ENCODE measurements around the gene SLC25A46. TPM values are rescaled to one million over a fixed set of nuclear protein-coding genes. Genes with fewer than 3 reads are reported as not detected.
"Not testable (repeated sequence)": the region's sequence is repeated elsewhere in the genome, so short reads cannot be mapped to it uniquely, and the experiment has no call there.

SLC25A46 gene
- total RNA-seq, result 10 to 100 TPM; 51.6 to 71.7 (median 59.3) TPM
- 10 to 100 TPM; 25.7 to 37.7 (median 32.4) TPM for polyA plus RNA-seq

DNA sequence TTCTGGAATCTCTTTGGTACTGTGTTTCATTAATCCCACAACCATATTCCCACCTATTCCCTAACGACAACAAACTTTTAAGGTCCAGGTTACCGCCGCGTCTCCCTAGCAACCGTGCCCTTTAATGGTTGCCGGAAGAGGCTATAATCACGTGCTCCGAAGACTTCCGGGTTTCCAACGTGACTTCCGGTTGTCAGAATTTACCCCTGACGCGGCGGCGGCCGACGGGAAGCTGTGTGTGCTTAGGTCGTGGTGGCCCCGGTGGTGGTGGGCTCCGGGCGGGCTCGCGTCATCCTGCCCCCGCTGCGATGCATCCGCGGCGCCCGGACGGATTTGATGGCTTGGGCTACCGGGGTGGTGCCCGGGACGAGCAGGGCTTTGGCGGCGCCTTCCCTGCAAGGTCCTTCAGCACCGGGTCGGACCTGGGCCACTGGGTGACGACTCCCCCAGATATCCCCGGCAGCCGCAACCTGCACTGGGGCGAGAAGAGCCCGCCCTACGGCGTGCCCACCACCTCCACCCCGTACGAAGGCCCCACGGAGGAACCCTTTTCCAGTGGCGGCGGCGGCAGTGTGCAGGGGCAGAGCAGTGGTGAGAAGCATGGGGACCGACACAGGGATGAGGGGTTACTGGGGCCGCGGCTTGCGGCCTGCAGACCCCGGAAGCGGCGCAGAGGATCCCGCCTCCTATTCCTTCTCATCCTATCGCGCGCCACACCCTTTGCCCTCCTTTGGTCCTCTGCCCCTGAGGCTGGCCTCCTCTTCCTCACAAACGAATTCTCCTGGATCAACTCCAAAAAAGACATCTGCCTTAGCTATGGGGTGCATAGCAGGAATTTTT, at the start of gene SLC25A46:
SLC25A46 (plus strand) TSS at position 196 of the 840 bp plus-strand sequence; CDS start at position 309, 113 bp downstream.
- Histone ChIP-seq H3K27me3 (no peaks in the 10 kb centered on the region), H3K4me1 (peaks cover 0 to 27% (median 17%) of the 10 kb centered on the region in 4 donors), H3K36me3 (peaks cover 0 to 5% (median 0%) of the 10 kb centered on the region in 4 donors), H3K4me3 (peak within 1 kb of the TSS; percentile 85 to 94 (median 90)), H3K9me3 (no peaks in the 10 kb centered on the region), H3K27ac (peak within 1 kb of the TSS; percentile 86 to 94 (median 91))
- 0 to 1% methylated on average over 62 of the region's 62 CpGs for WGBS, 2 donors
- intact Hi-C loops (cut with DNase I), result loop anchor here (2.0 to 5.0 kb wide), 2 partner anchors 353 to 1048 kb away; partner anchors contain the start of gene WDR36
- peak; percentile 93 for DNase-seq
- TF ChIP-seq POLR2A (IDR thresholded peaks at IDR 0.05) (no peak), EP300 (IDR thresholded peaks at IDR 0.05) (no peak), POLR2AphosphoS5 (IDR thresholded peaks at IDR 0.05) (peak; percentile 49 to 86 (median 82))
- TF ChIP-seq, protein P1, sequence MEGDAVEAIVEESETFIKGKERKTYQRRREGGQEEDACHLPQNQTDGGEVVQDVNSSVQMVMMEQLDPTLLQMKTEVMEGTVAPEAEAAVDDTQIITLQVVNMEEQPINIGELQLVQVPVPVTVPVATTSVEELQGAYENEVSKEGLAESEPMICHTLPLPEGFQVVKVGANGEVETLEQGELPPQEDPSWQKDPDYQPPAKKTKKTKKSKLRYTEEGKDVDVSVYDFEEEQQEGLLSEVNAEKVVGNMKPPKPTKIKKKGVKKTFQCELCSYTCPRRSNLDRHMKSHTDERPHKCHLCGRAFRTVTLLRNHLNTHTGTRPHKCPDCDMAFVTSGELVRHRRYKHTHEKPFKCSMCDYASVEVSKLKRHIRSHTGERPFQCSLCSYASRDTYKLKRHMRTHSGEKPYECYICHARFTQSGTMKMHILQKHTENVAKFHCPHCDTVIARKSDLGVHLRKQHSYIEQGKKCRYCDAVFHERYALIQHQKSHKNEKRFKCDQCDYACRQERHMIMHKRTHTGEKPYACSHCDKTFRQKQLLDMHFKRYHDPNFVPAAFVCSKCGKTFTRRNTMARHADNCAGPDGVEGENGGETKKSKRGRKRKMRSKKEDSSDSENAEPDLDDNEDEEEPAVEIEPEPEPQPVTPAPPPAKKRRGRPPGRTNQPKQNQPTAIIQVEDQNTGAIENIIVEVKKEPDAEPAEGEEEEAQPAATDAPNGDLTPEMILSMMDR (IDR thresholded peaks at IDR 0.05), result no peak

DNA sequence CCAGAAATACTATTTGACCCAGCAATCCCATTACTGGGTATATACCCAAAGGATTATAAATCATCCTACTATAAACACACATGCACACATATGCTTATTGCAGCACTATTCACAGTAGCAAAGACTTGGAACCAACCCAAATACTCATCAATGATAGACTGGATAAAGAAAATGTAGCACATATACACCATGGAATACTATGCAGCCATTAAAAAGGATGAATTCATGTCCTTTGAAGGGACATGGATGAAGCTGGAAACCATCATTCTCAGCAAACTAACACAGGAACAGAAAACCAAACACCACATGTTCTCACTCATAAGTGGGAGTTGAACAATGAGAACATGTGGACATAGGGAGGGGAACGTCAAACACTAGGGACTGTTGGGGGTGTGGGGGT, 48.2 kb upstream of the SLC25A46 start:
- DNase-seq; H3K9me3 ChIP-seq; H3K27me3 ChIP-seq; intact Hi-C loops (cut with DNase I); H3K4me3 ChIP-seq; H3K36me3 ChIP-seq; H3K4me1 ChIP-seq; H3K27ac ChIP-seq: not testable (repeated sequence)
- WGBS, 2 donors, result 94% methylated on average over 1 of the region's 1 CpG

DNA sequence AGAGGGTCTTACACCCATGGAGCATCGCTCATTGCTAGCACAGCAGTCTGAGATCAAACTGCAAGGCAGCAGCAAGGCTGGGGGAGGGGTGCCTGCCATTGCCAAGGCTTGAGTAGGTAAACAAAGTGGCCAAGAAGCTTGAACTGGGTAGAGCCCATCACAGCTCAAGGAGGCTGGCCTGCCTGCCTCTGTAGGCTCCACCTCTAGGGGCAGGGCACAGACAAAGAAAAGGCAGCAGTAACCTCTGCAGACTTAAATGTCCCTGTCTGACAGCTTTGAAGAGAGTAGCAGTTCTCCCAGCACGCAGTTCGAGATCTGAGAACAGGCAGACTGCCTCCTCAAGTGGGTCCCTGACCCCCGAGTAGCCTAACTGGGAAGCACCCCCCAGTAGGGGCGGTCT, 46.1 kb upstream of the SLC25A46 start:
- DNase-seq, result not testable (repeated sequence)
- 76 to 81% methylated on average over 5 of the region's 5 CpGs for WGBS, 2 donors

DNA sequence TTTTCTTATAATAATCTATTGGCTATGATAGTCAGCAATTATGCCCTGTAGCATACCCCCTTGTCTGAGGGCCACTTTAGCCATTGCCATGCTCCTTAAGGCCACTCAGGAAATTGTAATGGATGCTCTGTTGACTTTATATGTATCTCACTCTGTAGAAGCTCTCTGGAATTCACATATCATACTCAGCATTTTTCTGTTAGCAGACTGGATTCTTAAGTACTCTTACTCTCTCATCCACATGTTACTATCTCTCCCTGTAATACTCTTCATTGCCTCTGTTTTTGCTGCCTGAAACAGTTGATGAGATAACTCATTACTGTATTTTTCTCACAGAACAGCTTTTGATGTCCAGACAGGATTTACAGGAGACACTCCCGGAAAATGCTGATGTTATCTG, 36.5 kb upstream of the SLC25A46 start:
- no peaks in the 10 kb centered on the region for H3K36me3 ChIP-seq
- H3K27me3 ChIP-seq, result no peaks in the 10 kb centered on the region
- TF ChIP-seq EP300 (IDR thresholded peaks at IDR 0.05) (no peak), POLR2A (IDR thresholded peaks at IDR 0.05) (no peak)
- 89 to 90% methylated on average over 1 of the region's 1 CpG for WGBS, 2 donors
- intact Hi-C loops (cut with DNase I), result no loop called here
- no peak overlapping the region for H3K4me3 ChIP-seq
- DNase-seq, result no peak
- no peaks in the 10 kb centered on the region for H3K9me3 ChIP-seq
- no peaks in the 10 kb centered on the region for H3K4me1 ChIP-seq
- H3K27ac ChIP-seq, result no peak overlapping the region

More for the DNA sequence above, 46.1 kb upstream of the SLC25A46 start:
- H3K36me3 ChIP-seq; intact Hi-C loops (cut with DNase I); H3K4me1 ChIP-seq; H3K4me3 ChIP-seq; H3K27me3 ChIP-seq; H3K9me3 ChIP-seq; H3K27ac ChIP-seq: not testable (repeated sequence)

DNA sequence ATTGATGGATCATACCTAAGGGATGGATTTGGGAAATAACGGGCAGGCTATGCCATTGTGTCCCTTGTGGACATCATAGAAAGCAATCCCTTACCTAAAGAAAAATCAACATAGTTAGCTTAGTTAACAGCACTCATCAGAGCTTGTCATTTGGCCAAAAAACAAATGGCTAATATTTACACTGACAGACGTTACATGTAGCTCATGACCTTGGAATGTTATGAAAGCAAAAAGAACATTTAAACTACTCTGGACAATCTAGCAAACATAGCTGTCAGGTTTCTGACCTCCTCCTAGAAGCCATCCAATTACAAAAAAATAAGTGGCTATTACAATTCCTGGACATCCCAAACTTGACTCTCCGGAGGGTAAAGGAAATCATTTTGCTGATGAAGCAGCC, 36.1 kb upstream of the SLC25A46 start:
- Histone ChIP-seq H3K27ac (no peak overlapping the region), H3K27me3 (no peaks in the 10 kb centered on the region), H3K4me1 (no peaks in the 10 kb centered on the region), H3K4me3 (no peak overlapping the region), H3K36me3 (no peaks in the 10 kb centered on the region), H3K9me3 (no peaks in the 10 kb centered on the region)
- WGBS, 2 donors, result 54 to 67% methylated on average over 3 of the region's 3 CpGs
- no peak for DNase-seq
- intact Hi-C loops (cut with DNase I), result no loop called here
- TF ChIP-seq, protein P1 (IDR thresholded peaks at IDR 0.05), result no peak
- TF ChIP-seq POLR2A (IDR thresholded peaks at IDR 0.05) (no peak), EP300 (IDR thresholded peaks at IDR 0.05) (no peak), POLR2AphosphoS5 (IDR thresholded peaks at IDR 0.05) (no peak)

DNA sequence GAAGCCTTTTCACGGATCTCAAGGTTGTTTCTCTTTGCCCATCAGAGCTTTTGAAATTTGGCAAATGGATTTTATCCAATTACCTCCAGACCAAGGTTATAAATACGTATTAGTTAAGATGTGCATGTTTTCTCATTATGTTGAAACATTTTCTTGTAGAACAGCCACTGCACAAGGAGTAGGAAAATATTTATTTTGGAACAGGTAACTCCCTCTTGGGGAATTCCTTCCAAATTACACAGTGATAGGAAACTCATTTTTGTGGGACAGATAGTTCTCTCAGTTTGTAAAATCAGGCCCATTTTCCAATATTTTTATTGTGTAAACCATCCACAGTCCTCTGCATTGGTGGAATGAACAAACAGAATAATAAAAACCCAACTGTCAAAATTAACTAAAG, 35.3 kb upstream of the SLC25A46 start:
- 53 to 77% methylated on average over 2 of the region's 2 CpGs for WGBS, 2 donors
- Histone ChIP-seq H3K27me3 (no peaks in the 10 kb centered on the region), H3K36me3 (no peaks in the 10 kb centered on the region), H3K9me3 (no peaks in the 10 kb centered on the region), H3K4me3 (no peak overlapping the region), H3K4me1 (no peaks in the 10 kb centered on the region), H3K27ac (no peak overlapping the region)
- TF ChIP-seq POLR2AphosphoS5 (IDR thresholded peaks at IDR 0.05), result no peak
- TF ChIP-seq EP300 (IDR thresholded peaks at IDR 0.05), result no peak
- TF ChIP-seq, protein P1 (IDR thresholded peaks at IDR 0.05), result no peak
- no peak for TF ChIP-seq POLR2A (IDR thresholded peaks at IDR 0.05)
- no peak for DNase-seq
- intact Hi-C loops (cut with DNase I), result no loop called here
